Adrenal gland (tissue), 12 donors: Measurements from ENCODE around the gene PAK5. TPM values are rescaled to one million over a fixed set of nuclear protein-coding genes. Genes with fewer than 3 reads are reported as not detected.

Experiments
- DNase-seq, 7 donors: peaks; one replicate each; pipeline ENCODE4 v3.0.0-alpha.2; 2019 to 2020
- H3K27ac ChIP-seq, 5 donors: fragments of 200-600 bp; sonication (generic) in 4 of 5; 1 replicate in 3 of 5; 2 replicates in 2 of 5; pipeline versions ENCODE4 v1.5.1 to v1.8.0; 2016 to 2020; ENCODE audit warnings: mild to moderate bottlenecking in 1 of 5
- H3K27me3 ChIP-seq: fragments of 200-600 bp; 2 replicates; pipeline ENCODE4 v1.8.0; 2021
- H3K36me3 ChIP-seq, 2 donors: fragments of 200-600 bp; replicated peaks in 1 of 2; 1 replicate in 1 of 2; 2 replicates in 1 of 2; pipeline versions ENCODE4 v1.5.1 to v1.8.0; 2018 to 2022
- H3K4me1 ChIP-seq, 2 donors: fragments of 200-600 bp; replicated peaks in 1 of 2; 1 replicate in 1 of 2; 2 replicates in 1 of 2; pipeline versions ENCODE4 v1.5.1 to v1.8.0; 2018 to 2021
- H3K4me3 ChIP-seq, 4 donors: fragments of 200-600 bp; sonication (generic) in 3 of 4; one replicate each; pipeline ENCODE4 v1.5.1; 2016 to 2018
- H3K9me3 ChIP-seq, 3 donors: fragments of 200-600 bp; sonication (generic) in 1 of 3; replicated peaks in 1 of 3; 1 replicate in 2 of 3; 2 replicates in 1 of 3; pipeline versions ENCODE4 v1.5.1 to v1.8.0; 2016 to 2021
- CTCF ChIP-seq, 6 experiments: fragments of 450-650 bp in 4 of 6; fragments of 200-600 bp in 2 of 6; sonication (generic) in 1 of 6; IDR thresholded peaks; 1 replicate in 5 of 6; 2 replicates in 1 of 6; pipeline versions ENCODE4 v1.5.1 to v1.8.0; 2016 to 2021; ENCODE audit warnings: antibody characterized with exemption in 6 of 6, mild to moderate bottlenecking in 2 of 6, moderate library complexity in 1 of 6
- POLR2A ChIP-seq, 2 donors: fragments of 450-650 bp; IDR thresholded peaks; one replicate each; pipeline ENCODE4 v1.6.1; 2017; ENCODE audit warnings: antibody characterized with exemption in 2 of 2, mild to moderate bottlenecking in 2 of 2, moderate library complexity in 1 of 2
- WGBS, 4 donors: extraction: QIAGEN DNeasy Blood & Tissue Kit in 2 of 4; methylation state at CpG; one replicate each; pipeline versions ENCODE4 v1.1.5 to v1.1.7; 2013 to 2017; 5-methylcytosine and 5-hydroxymethylcytosine counted together
- intact Hi-C, 2 donors: fragments of 100-400 bp; cut with DNase I; formaldehyde crosslinking; loops; one replicate each; pipeline versions ENCODE4 v1.14.1 to v1.15.0; 2022 to 2023
- polyA plus RNA-seq, 3 donors: library from polyadenylated mRNA; stranded (reverse); fragments of 200-250 nt in 2 of 3; fragments of 350-450 nt in 1 of 3; fragmentation: Illumina TruSeq in 1 of 3; extraction: RNeasy Lipid Tissue Mini Kit (QIAGEN cat#74804) in 1 of 3; gene quantifications; one replicate each; pipeline ENCODE4 v1.2.3, GENCODE V29; 2013 to 2014
- total RNA-seq, 9 donors: library from RNA; depleted of rRNA in 4 of 9; stranded (reverse); fragments of >200 nt in 4 of 9; fragments of 120-200 nt in 1 of 9; fragmentation: NEBNext Ultra II Directional in 1 of 9; extraction: Animal tissue kit (Norgen Biotek cat#: 25700) in 1 of 9; gene quantifications; one replicate each; pipeline versions ENCODE4 v1.1.0 to v1.2.4, GENCODE V29; 2013 to 2023
- donor health status: healthy with polysubstance abuse.
- donor health status: Bipolar disorder and iron deficiency.
- donor health status: DM: yes; HTN: yes; CAD: no.
- donor health status: DM: no; HTN: no; CAD: no.
- donor health status: DM: no; HTN: no; CAD: no.
- donor health status: DM: yes; HTN: yes; CAD: no.

PAK5 gene
- total and polyA plus RNA-seq, 12 donors: 1.2 to 17.0 (median 4.0) TPM

DNA sequence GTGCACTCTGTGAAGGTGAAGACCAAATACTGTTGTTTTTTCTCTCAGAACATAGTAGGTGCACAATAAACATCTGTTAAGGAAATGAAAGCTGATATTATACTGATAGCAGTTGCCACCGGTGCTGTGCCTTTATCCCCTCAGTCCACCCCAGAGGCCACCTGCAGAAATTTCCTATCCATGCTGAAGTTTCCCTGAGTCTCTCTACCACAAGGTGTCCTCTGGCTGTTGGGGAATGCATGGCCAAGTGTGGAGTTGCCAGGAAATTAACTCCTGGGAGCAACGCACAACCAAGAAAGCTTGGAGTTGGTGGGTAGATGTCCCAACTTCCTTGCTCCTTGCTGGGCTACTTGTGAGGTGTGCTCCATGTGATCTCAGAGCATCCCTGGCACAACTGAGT is 210.3 kb downstream of the PAK5 start:
- intact Hi-C loops: no loop called here
- Histone ChIP-seq H3K36me3 (no peaks in the 10 kb centered on the region), H3K27ac (no peak overlapping the region), H3K27me3 (no peaks in the 10 kb centered on the region), H3K9me3 (no peaks in the 10 kb centered on the region), H3K4me3 (no peak overlapping the region), H3K4me1 (no peaks in the 10 kb centered on the region)
- WGBS, 4 donors: 75 to 92% (median 88%) methylated on average over 2 of the region's 2 CpGs
- no peak for TF ChIP-seq CTCF (IDR thresholded peaks at IDR 0.05)
- TF ChIP-seq POLR2A (IDR thresholded peaks at IDR 0.05): no peak
- DNase-seq: no peak

GRCh38 chr20:9628141-9628540 is 210.7 kb downstream of the PAK5 start:
- TF ChIP-seq CTCF (IDR thresholded peaks at IDR 0.05): no peak
- TF ChIP-seq POLR2A (IDR thresholded peaks at IDR 0.05): no peak
- Histone ChIP-seq H3K4me3 (no peak overlapping the region), H3K27ac (no peak overlapping the region), H3K36me3 (no peaks in the 10 kb centered on the region), H3K9me3 (no peaks in the 10 kb centered on the region), H3K4me1 (no peaks in the 10 kb centered on the region), H3K27me3 (no peaks in the 10 kb centered on the region)
- intact Hi-C loops: no loop called here
- no peak for DNase-seq

GRCh38 chr20:9627219-9627618 is 211.7 kb downstream of the PAK5 start:
- Histone ChIP-seq H3K4me1 (no peaks in the 10 kb centered on the region), H3K4me3 (no peak overlapping the region), H3K27me3 (no peaks in the 10 kb centered on the region), H3K9me3 (no peaks in the 10 kb centered on the region), H3K27ac (no peak overlapping the region), H3K36me3 (no peaks in the 10 kb centered on the region)
- intact Hi-C loops: no loop called here
- no peak for DNase-seq
- TF ChIP-seq POLR2A (IDR thresholded peaks at IDR 0.05) (no peak), CTCF (IDR thresholded peaks at IDR 0.05) (no peak)
- WGBS, 4 donors: 85 to 91% (median 89%) methylated on average over 3 of the region's 3 CpGs

GRCh38 chr20:9626357-9626756 is 212.5 kb downstream of the PAK5 start:
- WGBS, 4 donors: 81 to 84% (median 83%) methylated on average over 3 of the region's 3 CpGs
- no peaks in the 10 kb centered on the region for H3K4me1 ChIP-seq
- intact Hi-C loops: no loop called here
- no peaks in the 10 kb centered on the region for H3K27me3 ChIP-seq
- no peak overlapping the region for H3K27ac ChIP-seq
- TF ChIP-seq CTCF (IDR thresholded peaks at IDR 0.05): no peak
- TF ChIP-seq POLR2A (IDR thresholded peaks at IDR 0.05): no peak
- no peak overlapping the region for H3K4me3 ChIP-seq
- no peak for DNase-seq
- no peaks in the 10 kb centered on the region for H3K9me3 ChIP-seq
- H3K36me3 ChIP-seq: no peaks in the 10 kb centered on the region
